ENCODE data around the gene GRHL3.

GRHL3 gene

DNA sequence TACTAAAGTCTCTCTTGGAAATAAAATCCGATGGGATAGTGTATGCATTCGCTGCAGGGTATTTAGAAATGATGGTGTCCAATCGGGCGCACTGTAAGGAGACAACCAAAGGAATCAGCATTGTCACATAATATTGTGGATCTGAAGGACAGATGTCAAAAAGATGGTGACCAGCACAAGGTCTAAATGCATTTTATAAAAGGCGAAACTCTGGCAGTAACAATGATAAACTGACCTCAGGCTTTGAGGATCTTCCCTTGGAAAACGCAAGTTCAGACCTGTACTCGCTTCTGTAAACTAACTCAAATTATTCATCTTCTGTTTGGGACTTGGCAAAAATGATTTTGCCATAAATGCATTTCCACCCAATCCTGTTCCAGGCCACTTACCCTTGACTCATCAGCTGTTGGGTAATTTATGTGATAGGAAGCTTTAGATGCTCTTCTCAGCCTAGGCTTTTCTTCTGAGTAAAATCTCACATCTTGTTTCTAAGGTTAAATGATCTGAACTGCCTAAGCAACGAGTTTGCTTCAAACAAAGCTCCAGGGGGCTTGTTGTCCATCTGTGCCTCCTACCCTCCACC is 60.7 kb downstream of the GRHL3 start:
- no peak for DNase-seq

DNA sequence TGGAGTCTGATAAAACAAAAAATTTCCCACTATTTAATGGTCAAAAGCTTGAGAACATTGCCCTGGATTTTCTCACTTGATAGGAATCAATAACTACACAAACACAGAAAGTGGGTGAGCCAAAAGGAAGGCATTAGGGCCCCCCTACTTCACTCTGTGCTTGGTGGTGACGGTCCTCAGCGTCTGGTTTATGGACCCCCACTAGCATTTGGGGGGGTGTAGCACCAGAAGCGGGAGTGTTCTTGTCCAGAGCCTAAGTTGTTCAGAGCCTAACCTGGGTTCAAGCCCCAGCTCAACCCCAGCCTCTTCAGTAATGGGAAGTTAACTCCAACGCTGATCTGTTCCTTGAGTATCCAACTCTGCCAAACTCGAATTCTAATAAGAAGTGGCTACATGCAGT is 61.4 kb downstream of the GRHL3 start:
- no peak for DNase-seq

DNA sequence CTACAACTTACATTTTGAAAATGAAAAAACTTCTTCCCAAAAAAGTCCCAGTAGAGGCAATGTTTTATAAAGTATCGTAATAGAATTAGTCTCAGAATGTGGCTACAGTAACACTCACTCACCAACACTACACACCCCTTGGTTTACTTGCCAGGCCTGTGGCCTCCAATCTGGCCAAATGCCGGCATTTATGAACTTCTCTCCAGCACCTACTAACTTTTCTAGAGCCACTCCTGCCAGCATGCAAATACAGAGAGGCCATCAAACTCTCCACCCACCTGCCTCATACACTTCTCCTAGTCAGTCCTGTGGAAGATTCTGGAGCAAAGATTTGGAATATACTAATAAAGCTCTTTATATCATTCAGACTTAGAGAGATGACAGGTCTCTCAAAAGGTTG is 62.1 kb downstream of the GRHL3 start:
- no peak for DNase-seq

DNA sequence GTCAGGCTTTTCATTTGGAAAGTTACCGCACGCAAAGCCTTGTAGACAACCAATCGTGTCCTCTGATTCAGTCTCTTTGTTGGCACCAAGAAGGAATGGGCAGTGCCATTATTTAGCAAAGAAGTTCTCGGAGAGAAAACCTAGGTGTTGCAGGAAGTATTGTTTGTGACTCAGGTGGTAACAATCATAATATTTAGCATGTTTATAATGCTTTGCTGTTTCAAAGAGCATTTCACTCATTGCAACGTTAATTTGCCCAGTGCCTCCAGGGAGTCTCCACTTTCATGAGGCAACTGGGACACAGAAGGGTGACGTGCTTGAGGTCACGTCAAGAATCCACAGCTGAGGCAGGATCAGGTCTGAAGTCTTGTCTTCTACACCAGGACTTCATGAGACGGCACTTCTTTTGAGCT is 63.0 kb downstream of the GRHL3 start:
- no peak for DNase-seq

DNA sequence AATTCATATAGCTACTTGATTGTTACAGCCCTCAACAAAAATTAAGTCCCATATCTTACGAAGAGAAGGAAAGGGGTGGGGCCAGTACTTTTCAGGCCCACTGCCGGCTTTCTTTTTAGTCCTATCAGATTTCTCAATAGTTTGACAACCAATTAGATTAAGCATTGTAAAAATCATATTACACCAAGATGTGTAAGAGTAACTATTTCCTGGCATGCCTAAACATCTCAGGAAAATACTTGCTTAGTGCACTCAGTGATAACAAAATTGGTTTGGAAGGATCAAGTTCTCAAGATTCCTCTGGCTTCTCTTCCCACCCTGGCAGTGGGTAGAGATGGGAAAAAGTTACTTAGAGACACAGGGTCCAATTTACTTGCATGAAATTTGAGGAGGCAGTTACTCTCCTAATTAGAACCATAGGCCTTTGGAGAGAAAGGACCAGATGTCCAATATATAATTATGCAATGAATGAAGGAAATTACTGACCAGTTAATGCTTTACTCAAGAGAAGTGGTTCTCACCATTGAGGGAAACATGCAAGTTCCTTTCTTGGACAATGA is 64.3 kb downstream of the GRHL3 start:
- DNase-seq, result no peak

DNA sequence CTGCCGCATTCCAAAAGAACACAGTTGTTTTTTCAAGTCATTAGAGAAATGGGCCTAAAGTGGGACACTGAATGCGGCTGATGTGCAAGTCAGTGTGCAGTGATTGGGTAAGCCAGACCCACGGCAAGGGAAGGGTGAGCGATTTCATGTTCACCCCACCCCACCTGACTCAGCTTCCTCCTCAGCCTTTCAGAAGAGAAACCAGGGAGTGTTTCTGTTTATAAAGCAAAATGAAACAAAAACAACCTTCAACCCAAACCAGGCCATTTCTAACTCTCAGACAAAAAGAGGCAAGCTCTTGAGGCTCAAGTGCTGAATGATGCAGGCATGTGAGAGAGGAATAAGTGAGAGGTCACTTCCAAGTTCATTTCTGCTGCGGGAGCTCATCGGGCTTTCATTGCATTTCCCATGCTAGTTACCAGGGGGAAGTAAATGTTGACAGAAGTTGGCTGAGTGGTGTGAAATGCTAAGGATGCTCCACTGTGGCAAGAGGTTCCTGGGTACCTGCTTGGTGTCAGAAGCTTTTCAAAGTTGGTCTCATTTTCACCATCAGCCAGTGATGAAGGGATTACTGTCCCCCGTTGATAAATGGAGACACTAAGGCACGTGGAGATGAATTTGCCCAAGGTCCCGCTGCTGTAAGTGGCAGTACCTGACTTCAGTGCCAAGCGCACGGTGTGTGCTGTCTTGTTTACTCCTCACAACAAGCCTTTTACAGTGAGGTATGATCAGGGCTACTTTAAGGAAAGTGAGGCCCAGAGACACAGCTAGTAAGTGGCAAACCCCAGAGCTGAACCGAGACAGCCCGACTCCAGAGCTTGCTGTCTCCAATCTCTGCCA is 65.3 kb downstream of the GRHL3 start:
- DNase-seq, result no peak

DNA sequence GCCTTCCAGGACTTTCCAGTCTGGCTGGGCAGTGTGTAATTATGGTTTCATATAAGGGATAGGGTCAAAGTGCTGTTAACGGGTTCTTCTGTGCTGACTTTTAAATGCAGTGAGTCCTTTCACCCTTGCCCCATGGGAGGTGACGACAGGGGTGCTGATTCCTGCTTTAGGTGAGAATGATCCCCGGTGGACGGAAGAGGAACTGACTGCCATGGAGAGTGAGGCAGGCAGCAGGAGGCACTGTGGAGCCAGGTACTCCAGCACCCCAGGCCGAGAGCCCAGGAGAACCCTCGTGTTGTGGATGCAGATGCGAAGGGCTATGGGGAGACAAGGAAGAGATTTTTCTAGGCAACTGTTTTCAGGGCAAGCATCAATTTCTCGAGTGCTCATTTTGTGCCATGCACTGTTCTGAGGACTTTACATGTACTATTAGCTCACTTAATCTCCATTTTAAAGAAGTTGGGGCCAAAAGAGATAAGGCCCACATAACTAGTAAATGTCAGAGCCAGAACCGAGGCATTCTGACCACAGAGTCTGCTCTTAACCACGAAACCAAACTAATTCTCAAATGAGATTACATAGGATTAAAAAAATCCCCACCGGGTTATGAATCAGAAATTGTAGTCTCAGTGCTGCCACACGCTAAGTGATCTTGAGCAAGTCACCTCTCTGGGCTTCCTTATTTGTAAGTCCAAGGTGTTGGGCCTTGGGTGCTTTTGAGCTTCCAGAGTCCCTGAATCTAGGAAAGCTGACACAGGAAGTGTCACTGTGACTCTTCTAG is 66.2 kb downstream of the GRHL3 start:
- DNase-seq, result no peak

DNA sequence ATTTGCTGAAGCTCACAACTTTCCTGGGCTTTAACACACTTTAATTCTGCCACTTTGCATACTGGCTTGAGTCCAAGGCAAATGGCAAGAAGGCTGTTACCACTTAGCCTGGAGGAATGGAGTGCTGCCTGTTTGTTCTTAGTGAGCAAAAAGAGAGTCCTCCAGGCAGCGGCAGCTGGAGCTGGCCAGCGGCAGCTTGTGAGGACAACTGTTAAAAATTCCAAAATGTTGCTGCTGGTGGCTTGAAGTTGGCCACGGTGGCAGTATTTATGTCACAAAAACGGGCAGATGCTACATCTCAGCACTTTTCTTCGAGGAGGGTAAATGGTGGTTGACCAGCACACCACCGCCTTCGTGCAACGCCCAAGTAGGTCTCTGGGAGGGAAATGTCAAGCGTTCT is 67.1 kb downstream of the GRHL3 start:
- no peak for DNase-seq

DNA sequence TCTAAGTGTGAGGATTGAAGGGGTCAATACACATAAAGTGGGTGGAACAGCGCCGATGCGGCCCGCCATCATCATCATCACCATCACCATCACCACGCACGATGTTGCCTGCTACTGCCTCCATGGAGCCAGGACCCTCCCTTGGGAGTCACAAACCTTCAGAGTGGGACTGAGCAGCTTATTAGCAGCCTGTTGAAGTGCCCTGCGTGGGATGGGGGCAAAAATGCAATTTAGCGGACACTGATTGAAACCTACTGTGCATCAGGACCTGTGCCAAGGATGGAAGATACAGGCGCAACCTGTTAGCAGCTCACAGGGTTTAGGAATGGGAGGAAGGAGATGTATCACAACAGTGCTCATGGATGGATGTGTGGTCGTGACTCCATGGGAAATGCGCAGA is 67.8 kb downstream of the GRHL3 start:
- DNase-seq, result no peak

DNA sequence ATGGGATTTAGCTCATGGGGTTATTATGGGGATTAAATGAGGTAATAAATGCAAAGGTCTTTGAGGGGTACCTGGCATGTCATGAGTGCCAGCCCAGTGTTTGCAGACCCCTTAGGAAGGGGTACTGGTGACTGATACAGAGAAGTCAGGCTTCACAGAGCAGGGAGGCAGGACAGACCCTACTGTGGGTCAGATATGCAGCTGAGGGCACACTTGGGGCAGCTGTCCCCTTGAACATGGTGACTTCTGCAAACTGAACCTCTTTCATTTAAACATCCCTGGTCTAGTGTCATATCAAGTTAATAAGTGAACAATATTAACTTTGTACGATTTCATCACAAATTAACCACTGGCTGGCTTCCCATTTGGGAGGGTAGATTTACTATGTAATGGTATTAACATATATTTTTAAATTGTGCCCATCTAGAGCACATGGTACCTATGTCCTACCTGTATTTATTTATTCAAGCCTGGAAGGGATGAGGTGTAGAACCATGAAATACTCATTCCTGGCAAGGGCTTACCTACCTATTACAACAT is 68.5 kb downstream of the GRHL3 start:
- DNase-seq, result no peak

DNA sequence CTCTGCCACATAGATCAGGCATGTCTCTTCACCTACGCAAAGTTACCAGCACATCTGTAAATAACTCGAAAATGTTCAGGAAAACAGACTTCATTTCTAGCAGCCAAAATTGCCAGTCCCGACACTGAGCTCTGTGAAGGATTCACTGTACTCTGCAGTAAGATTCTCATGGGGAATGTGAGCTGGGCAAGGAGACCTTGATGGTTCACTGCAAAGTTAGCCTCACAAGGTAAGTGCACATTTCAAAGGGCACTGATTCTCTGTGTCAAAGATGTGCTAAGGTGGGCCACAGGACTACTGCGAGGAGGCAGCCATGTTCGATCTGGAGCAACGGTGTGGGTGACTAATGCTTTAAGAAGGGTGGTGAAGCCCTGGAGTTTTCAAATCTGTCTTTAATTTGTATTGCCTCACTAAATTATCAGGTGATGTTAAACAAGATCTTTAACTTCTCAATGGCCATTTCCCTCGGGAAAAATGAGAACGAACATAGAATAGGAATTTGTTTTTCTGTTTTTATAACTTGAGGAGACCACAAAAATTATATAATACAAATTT is 69.3 kb downstream of the GRHL3 start:
- DNase-seq, result no peak

DNA sequence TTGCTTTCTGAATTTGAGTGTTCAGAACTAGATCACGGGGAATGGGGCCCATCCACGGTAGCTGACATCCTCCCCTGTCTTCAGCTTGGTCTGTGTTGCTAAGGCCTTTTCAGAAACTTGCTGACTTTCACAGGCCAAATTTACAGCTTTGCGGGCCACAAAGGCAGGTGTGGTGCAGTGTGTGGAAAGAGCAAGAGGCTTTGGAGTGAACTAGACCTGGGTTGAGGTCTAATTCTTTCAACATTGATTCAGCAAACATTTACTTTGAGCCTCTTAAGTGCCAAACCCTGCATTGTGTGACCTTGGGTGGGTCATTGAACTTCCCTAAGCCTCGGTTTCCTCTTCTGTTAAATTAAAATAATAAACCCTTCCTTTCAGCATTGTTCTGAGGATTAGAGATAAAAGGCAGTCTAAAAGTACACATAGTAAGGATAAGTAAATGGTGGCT is 70.1 kb downstream of the GRHL3 start:
- DNase-seq, result no peak

DNA sequence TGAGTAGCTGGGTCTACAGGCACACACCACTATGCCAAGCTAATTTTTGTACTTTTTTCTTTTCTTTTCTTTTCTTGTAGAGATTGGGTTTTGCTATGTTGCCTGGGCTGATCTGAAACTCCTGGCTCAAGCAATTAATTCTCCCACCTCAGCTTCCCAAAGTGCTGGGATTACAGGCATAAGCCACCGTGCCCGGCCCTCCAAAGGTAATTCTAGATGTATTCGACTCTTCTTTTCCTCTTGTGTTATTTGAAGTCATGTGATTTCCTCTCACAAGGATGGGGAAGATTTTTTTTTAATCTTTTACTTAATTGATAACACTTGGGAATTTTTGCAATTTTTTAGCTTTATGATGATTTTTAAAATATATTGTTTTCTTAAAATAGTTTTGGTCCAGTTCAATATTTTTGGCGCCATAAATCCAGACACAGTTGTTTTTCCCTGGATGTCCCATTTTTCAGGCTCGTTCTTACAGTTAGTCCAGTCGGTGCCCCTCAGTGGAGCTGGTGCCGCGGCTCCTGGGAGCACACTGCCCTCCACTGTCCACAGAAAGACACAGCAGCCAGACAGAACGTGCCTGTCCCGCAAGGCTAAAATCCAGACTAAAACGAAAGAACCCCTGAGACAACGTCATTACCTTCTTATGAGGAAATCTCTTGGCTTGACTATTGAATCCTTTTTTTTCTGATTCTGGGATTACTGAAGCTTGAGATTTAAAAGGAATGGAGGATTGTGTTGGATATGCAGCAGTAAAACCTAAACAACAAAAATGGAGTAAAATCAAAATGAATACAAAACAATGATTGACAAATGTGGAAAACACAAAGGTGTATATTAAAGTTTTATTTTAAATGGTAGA is 72.0 kb downstream of the GRHL3 start:
- DNase-seq, result peak; percentile 37

DNA sequence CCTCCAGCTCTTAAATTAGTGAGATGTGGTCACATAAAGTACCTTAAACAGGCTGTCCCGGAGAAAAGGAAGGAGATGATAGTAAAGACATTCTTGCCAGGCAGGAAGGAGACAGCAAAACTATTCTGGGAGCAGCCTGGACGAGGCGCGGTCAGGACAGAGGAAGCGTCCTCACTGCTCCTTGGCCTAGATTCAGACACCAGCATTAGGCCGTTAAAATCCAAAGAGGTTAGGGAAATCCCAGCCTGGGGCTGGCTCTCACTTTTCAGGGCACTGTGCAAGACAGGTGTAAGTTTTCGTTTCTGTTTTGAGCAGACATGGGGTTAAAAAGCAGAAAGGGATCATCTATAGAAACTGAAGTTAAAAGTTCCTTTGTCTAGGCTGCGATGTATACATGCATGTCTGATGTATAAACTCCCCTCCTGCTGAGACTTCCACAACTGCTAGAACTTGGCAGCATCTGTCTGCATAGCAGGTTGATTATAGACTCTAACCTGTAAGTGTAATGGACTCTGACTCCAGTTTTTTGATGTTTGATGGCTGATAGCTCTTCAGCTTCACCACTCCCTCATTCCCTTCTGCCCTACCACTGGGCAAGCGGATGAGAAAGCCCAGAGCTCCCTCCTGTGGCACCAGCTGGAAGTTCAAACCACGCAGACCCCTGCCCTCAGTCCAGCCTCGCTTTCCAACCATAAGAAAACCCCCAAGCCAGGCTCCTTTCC is 72.9 kb downstream of the GRHL3 start:
- DNase-seq, result peak; percentile 17 to 29

DNA sequence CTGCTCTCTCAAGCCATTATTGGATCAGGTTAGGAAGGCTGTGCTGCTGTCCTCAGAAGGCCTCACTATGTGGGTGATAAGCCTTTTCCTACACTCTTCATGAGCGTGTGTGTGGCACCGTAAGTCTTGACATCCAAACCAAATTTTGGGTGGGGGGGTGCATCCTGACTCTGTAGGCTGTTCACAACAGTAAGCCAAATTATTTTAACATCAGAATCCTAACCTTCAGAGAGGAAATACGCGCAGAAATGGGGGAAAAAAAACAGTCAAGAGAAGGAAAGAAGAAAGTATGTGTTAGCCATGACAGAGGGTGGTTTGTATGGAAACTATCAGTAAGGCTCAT is 73.4 kb downstream of the GRHL3 start:
- DNase-seq, result no peak

DNA sequence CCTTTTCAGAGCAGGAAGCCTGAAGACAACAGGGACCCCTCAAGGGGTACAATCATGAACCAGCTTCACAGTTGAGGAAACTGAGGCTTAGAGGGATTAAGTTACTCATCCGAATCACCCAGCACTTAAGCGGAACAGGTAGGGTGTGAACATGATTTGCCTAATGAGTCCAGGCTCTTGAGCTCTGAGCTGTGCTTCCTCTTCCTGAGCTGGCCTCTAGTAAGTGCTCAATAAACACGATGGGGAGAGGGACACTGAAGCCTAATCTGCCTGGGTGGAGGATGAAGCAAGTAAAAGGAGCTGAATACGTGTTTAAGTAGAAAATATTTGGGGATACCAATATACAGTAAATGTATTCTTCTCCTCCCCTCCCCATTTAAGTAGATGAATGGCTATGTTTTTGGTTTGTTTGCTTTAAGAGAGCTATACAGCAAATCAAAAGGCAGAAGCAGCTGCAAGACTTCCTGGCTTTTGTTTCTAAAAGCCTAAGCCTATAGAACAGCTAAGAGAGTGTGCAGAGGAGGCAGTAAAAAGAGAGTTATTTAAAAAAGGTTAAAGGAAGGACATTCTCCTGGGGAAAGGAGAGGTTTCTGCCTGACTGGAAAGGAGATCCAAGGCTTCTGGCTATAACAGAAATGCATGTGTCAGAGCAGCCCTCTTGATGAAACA is 74.0 kb downstream of the GRHL3 start:
- DNase-seq, result no peak

DNA sequence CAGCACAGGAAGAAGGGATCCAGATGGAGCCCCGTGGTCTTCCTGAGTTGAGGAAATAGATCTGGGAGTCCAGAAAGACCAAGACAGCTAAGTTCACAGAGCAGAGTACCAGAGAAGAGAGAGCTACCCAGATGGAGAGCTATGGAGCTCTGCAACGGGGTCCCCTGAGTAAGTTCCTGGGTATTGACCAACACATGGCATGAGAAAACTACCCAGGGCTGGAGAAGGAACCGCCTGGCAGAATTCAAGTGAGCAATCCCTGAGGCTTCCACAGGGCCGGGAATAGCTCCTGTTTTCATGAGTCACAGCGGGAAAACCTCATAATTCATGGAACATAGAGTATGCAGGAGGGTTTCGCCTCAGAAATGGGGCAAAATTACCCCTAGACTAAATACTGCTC is 74.7 kb downstream of the GRHL3 start:
- DNase-seq, result no peak

DNA sequence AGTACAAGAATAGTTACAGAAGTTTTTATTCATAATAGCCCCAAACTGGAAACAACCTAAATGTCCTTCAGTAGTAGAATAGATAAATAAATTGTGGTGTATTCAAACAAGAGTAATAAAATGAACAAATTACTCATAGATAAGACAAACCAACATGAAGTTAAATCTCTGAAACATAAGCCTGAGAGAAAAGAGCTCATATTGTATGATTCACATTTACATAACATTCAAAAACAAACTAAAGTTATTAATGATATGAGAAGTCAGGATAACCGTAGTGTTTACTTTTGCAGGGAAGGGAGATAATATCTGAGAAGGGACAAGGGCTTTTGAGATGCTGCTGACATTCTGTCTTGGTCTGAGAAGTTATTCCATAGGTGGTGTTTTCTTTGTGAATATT is 80.9 kb downstream of the GRHL3 start:
- no peak for DNase-seq

DNA sequence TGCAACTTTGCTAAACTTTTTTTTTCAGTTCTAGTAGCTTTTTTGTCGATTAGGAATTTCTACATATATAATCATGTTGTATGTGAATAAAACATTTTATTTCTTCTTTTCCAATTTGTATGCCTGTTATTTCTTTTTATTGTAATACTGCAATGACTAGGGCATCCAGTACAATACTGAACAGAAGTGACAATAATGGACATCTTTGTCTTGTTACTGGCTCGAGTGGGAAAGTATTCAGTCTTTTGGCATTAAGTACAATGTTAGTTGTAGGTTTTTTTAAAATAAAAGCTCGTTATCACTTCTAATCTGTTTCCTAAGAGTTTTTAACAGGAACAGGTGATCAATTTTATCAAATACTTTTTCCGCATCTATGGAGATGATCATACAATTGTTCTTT is 84.6 kb downstream of the GRHL3 start:
- DNase-seq, result no peak

All from NCI-H1930 (cell line).